Ovary (tissue), 10 donors: ENCODE results near the gene LYPD6. TPM values are rescaled to one million over a fixed set of nuclear protein-coding genes. Genes with fewer than 3 reads are reported as not detected.
A peak's percentile ranks its signal among the peaks of the same experiment; 100 is the strongest.

Experiments
- DNase-seq, 5 donors: peaks; one replicate each; pipeline ENCODE4 v3.0.0-alpha.2; 2019 to 2020
- H3K27ac ChIP-seq, 2 donors: fragments of 200-600 bp; one replicate each; pipeline versions ENCODE4 v1.5.1 to v1.8.0; 2019 to 2022
- H3K27me3 ChIP-seq: fragments of 200-600 bp; one replicate; pipeline ENCODE4 v1.8.0; 2022
- H3K36me3 ChIP-seq: fragments of 200-600 bp; sonication (generic); one replicate; pipeline ENCODE4 v1.5.1; 2019
- H3K4me1 ChIP-seq: one replicate; pipeline ENCODE4 v1.8.1; 2013; ENCODE audit warnings: mild to moderate bottlenecking, moderate library complexity; ENCODE audit not compliant: insufficient read depth
- H3K4me3 ChIP-seq: fragments of 200-600 bp; sonication (generic); one replicate; pipeline ENCODE4 v1.5.1; 2017
- H3K9me3 ChIP-seq, 2 donors: fragments of 200-600 bp in 1 of 2; sonication (generic) in 1 of 2; one replicate each; pipeline versions ENCODE4 v1.5.1 to v1.8.1; 2013 to 2019; ENCODE audit warnings: mild to moderate bottlenecking in 1 of 2, moderate library complexity in 1 of 2
- CTCF ChIP-seq, 3 donors: fragments of 450-650 bp in 2 of 3; fragments of 200-600 bp in 1 of 3; IDR thresholded peaks; one replicate each; pipeline versions ENCODE4 v1.5.1 to v1.8.0; 2016 to 2022; ENCODE audit warnings: antibody characterized with exemption in 3 of 3, mild to moderate bottlenecking in 1 of 3
- EP300 ChIP-seq: sonication (generic); formaldehyde crosslinking; IDR thresholded peaks from one replicate; pipeline ENCODE4 v1.6.1; 2017; ENCODE audit warnings: antibody characterized with exemption
- POLR2A ChIP-seq: fragments of 450-650 bp; IDR thresholded peaks from one replicate; pipeline ENCODE4 v1.6.1; 2017; ENCODE audit warnings: antibody characterized with exemption, mild to moderate bottlenecking, moderate library complexity
- WGBS, 3 donors: extraction: QIAGEN DNeasy Blood & Tissue Kit in 1 of 3; methylation state at CpG; one replicate each; pipeline versions ENCODE4 v1.1.5 to v1.1.7; 2013 to 2017; 5-methylcytosine and 5-hydroxymethylcytosine counted together
- intact Hi-C, 4 donors: fragments of 100-400 bp; cut with DNase I; formaldehyde crosslinking; loops; one replicate each; pipeline versions ENCODE4 v1.11.0 to v1.15.1; 2022 to 2023
- long read RNA-seq, 3 donors: library from polyadenylated mRNA in 2 of 3; unstranded in 2 of 3; transcript quantifications; one replicate each; pipeline ENCODE4 v2.0.0 and lab custom pipeline, GENCODE V29; 2021 to 2026
- polyA plus RNA-seq, 2 donors: library from polyadenylated mRNA; stranded (reverse); fragments of 200-250 nt in 1 of 2; fragments of 350-450 nt in 1 of 2; fragmentation: Illumina TruSeq in 1 of 2; extraction: RNeasy Lipid Tissue Mini Kit (QIAGEN cat#74804) in 1 of 2; gene quantifications; one replicate each; pipeline ENCODE4 v1.2.3, GENCODE V29; 2013 to 2014
- total RNA-seq, 7 donors: library from RNA; depleted of rRNA in 2 of 7; stranded (reverse); fragments of >200 nt in 2 of 7; fragmentation: NEBNext Ultra II Directional in 3 of 7; extraction: Animal tissue kit (Norgen Biotek cat#: 25700) in 3 of 7; gene quantifications; one replicate each; pipeline versions ENCODE4 v1.1.0 to v1.2.4, GENCODE V29; 2016 to 2023
- donor health status: DM: no; HTN: no; CAD: no; lungs with moderate emphysema.
- donor health status: DM: no; HTN: no; CAD: no.
- donor health status: Bipolar disorder and iron deficiency.
- donor health status: DM: yes; HTN: yes; CAD: no.
- donor health status: DM: no; HTN: no; CAD: no.
- donor health status: DM: yes; HTN: yes; CAD: no.

LYPD6 gene
- 1 to 10 TPM in 5 of 7 donors, under 1 TPM in 2; 0.15 to 3.2 (median 1.4) TPM for total RNA-seq
- polyA plus RNA-seq = 1 to 10 TPM in 1 of 2 donors, under 1 TPM in 1; 0.57 to 1.0 TPM
- long read RNA-seq, donor 1 = 0 reads
- long read RNA-seq, donor 2, full-length matches to known transcripts = 2 of 2 reads
- long read RNA-seq, donor 2, partial matches to known transcripts = 0 of 2 reads
- long read RNA-seq, donor 2, other reads (novel, unspliced or antisense) = 0 of 2 reads
- long read RNA-seq, donor 3, full-length matches to known transcripts = 2 of 4 reads
- long read RNA-seq, donor 3, partial matches to known transcripts = 0 of 4 reads
- long read RNA-seq, donor 3, other reads (novel, unspliced or antisense) = 2 of 4 reads

GRCh38 chr2:149330127-149331022 lies at the start of gene LYPD6:
LYPD6 (plus strand) TSS chr2:149330587; CDS start chr2:149437709, 107,122 bp downstream.
- Histone ChIP-seq H3K36me3 (no peaks in the 10 kb centered on the region), H3K27ac (peak within 1 kb of the TSS in 1 of 2 donors; percentile 26), H3K4me1 (peaks cover 6% of the 10 kb centered on the region), H3K9me3 (no peaks in the 10 kb centered on the region), H3K4me3 (peak within 1 kb of the TSS; percentile 50), H3K27me3 (no peaks in the 10 kb centered on the region)
- intact Hi-C loops = no loop called here
- peak; percentile 45 to 77 (median 68) for DNase-seq
- 0% methylated on average over 41 to 96 of the region's 96 CpGs for WGBS, 3 donors
- TF ChIP-seq EP300 (no peak), POLR2A (no peak), CTCF (IDR thresholded peaks at IDR 0.05) (no peak)

GRCh38 chr2:149281441-149281840 lies 48.9 kb upstream of the LYPD6 start:
- TF ChIP-seq EP300 (no peak), CTCF (IDR thresholded peaks at IDR 0.05) (no peak), POLR2A (no peak)
- DNase-seq = no peak
- Histone ChIP-seq H3K9me3 (no peaks in the 10 kb centered on the region), H3K36me3 (no peaks in the 10 kb centered on the region), H3K4me3 (no peak overlapping the region), H3K4me1 (no peaks in the 10 kb centered on the region), H3K27me3 (no peaks in the 10 kb centered on the region), H3K27ac (no peak overlapping the region)
- intact Hi-C loops = no loop called here
- WGBS, 3 donors = 82 to 87% (median 86%) methylated on average over 3 of the region's 3 CpGs

GRCh38 chr2:149290662-149291061 lies 39.7 kb upstream of the LYPD6 start:
- Histone ChIP-seq H3K36me3 (no peaks in the 10 kb centered on the region), H3K4me3 (no peak overlapping the region), H3K4me1 (no peaks in the 10 kb centered on the region), H3K27me3 (no peaks in the 10 kb centered on the region), H3K9me3 (no peaks in the 10 kb centered on the region), H3K27ac (no peak overlapping the region)
- intact Hi-C loops = no loop called here
- no peak for DNase-seq
- no peak for TF ChIP-seq POLR2A
- TF ChIP-seq EP300 = no peak
- TF ChIP-seq CTCF (IDR thresholded peaks at IDR 0.05) = no peak
- 77 to 82% (median 78%) methylated on average over 2 of the region's 2 CpGs for WGBS, 3 donors

GRCh38 chr2:149291881-149292280 lies 38.5 kb upstream of the LYPD6 start:
- no peaks in the 10 kb centered on the region for H3K9me3 ChIP-seq
- no peaks in the 10 kb centered on the region for H3K27me3 ChIP-seq
- TF ChIP-seq CTCF (IDR thresholded peaks at IDR 0.05) (no peak), EP300 (no peak)
- H3K4me1 ChIP-seq = no peaks in the 10 kb centered on the region
- intact Hi-C loops = no loop called here
- no peak overlapping the region for H3K27ac ChIP-seq
- H3K4me3 ChIP-seq = no peak overlapping the region
- DNase-seq = no peak
- no peaks in the 10 kb centered on the region for H3K36me3 ChIP-seq
